Measurements from ENCODE around the gene CECR2. TPM values are rescaled to one million over a fixed set of nuclear protein-coding genes. Genes with fewer than 3 reads are reported as not detected.

Gene CECR2
- total RNA-seq, 2 experiments from 2014 or later = not detected

DNA sequence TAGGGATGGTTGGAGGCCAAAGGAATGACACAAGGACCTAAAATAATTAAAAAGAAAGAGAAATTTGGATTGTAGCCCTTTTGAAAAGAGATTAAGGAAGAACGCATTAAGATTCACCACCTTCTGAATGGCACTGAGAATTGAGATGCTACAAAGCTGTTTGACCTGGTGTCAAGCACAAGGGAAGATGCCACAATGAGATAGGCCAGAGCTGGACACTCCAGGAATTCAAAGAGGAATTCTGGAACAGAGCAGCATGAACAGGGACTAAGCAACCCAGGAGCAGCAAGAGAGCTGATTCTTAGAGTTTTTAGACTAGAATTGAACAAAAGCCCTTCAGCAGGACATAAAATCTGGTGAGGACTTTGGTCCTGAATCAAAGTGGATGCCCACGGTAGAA lies 11.6 kb upstream of the CECR2 start:
- no peak overlapping the region for H3K27ac Mint-ChIP-seq
- peaks cover 11% of the 10 kb centered on the region for H3K27me3 Mint-ChIP-seq
- no peaks in the 10 kb centered on the region for H3K4me1 Mint-ChIP-seq (ENCODE audit: low read depth)
- intact Hi-C loops (cut with DNase I, micrococcal nuclease) = no loop called here
- DNase-seq (no peak), ATAC-seq (ENCODE audit: poor library complexity) (no peak)
- no peak overlapping the region for H3K4me3 Mint-ChIP-seq
- Histone ChIP-seq H3K27ac (ENCODE audit: low read depth in 1 of 2, low read length in 2 of 2) (no peak overlapping the region), H3K9me3 (ENCODE audit: control insufficient read depth in 1 of 2, insufficient read depth in 1 of 2, low read length in 2 of 2) (no peaks in the 10 kb centered on the region), H3K36me3 (ENCODE audit: insufficient read depth, low read length) (no peaks in the 10 kb centered on the region), H3K4me3 (ENCODE audit: low read length) (no peak overlapping the region), H3K4me1 (ENCODE audit: insufficient read depth, low read length) (no peaks in the 10 kb centered on the region), H3K27me3 (ENCODE audit: control insufficient read depth in 1 of 2, insufficient read depth in 2 of 2, low read length in 2 of 2) (no peaks in the 10 kb centered on the region)
- POLR2A ChIA-PET = no interaction called here
- H3K36me3 Mint-ChIP-seq (ENCODE audit: low read depth) = no peaks in the 10 kb centered on the region
- TF ChIP-seq, protein P1, sequence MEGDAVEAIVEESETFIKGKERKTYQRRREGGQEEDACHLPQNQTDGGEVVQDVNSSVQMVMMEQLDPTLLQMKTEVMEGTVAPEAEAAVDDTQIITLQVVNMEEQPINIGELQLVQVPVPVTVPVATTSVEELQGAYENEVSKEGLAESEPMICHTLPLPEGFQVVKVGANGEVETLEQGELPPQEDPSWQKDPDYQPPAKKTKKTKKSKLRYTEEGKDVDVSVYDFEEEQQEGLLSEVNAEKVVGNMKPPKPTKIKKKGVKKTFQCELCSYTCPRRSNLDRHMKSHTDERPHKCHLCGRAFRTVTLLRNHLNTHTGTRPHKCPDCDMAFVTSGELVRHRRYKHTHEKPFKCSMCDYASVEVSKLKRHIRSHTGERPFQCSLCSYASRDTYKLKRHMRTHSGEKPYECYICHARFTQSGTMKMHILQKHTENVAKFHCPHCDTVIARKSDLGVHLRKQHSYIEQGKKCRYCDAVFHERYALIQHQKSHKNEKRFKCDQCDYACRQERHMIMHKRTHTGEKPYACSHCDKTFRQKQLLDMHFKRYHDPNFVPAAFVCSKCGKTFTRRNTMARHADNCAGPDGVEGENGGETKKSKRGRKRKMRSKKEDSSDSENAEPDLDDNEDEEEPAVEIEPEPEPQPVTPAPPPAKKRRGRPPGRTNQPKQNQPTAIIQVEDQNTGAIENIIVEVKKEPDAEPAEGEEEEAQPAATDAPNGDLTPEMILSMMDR (IDR thresholded peaks at IDR 0.05) = no peak
- CTCF ChIA-PET = interaction anchor here (1.6 kb wide), 1 partner anchor 19 kb away, joined by 3 read pairs; no protein-coding TSS in a partner anchor
- H3K9me3 Mint-ChIP-seq = no peaks in the 10 kb centered on the region

DNA sequence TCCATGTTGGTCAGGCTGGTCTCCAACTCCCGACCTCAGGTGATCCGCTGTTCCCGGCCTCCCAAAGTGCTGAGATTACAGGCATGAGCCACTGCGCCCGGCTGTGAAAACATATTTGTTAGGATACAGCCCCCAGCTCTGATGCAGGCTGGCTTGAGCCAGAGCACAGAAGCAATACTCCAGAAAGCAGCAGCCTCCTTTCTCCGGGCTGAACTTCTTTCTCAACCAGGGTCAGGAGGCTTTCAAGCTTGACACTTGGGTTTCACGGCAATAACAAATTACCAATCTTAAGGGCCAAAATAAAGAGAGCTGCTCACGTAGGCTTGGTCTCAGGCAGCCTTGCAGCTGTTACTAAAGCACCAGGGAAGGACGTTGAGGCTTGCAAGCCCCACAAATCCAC lies 10.8 kb upstream of the CECR2 start:
- Mint-ChIP-seq H3K36me3 (ENCODE audit: low read depth) (no peaks in the 10 kb centered on the region), H3K4me3 (no peak overlapping the region)
- CTCF ChIA-PET = interaction anchor here (1.6 kb wide), 1 partner anchor 19 kb away, joined by 3 read pairs; no protein-coding TSS in a partner anchor

DNA sequence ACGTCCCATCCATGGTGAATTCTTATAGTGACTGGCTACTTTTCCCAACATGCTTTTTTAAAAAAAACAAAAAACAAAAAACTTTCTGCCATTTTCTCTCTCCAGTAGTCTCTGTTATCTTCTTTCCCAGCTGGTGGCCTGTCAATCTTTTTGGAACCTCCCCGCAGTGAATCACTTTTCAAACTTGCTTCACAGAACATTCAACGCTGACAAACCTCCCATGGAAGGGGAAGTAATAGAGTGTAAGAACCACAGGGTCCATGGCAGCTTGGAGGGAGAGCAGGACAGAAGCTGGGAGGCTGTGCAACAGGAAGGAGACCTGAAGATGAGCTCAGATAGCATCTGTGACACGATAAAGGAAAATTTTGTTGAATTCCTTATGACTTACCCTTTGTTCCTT lies 9.8 kb upstream of the CECR2 start:
- H3K4me1 Mint-ChIP-seq (ENCODE audit: low read depth) = no peaks in the 10 kb centered on the region
- no peak overlapping the region for H3K4me3 ChIP-seq (ENCODE audit: low read length)
- no peaks in the 10 kb centered on the region for H3K4me1 ChIP-seq (ENCODE audit: insufficient read depth, low read length)
- H3K27ac Mint-ChIP-seq = no peak overlapping the region
- peaks cover 0 to 5% of the 10 kb centered on the region in 2 experiments for H3K27me3 ChIP-seq (ENCODE audit: control insufficient read depth in 1 of 2, insufficient read depth in 2 of 2, low read length in 2 of 2)
- ChIA-PET CTCF (no interaction called here), POLR2A (no interaction called here)
- no peak overlapping the region for H3K4me3 Mint-ChIP-seq
- intact Hi-C loops (cut with DNase I, micrococcal nuclease) = no loop called here
- TF ChIP-seq, protein P1 (IDR thresholded peaks at IDR 0.05) = no peak
- ATAC-seq (ENCODE audit: poor library complexity) (no peak), DNase-seq (no peak)
- no peaks in the 10 kb centered on the region for H3K36me3 ChIP-seq (ENCODE audit: insufficient read depth, low read length)
- H3K36me3 Mint-ChIP-seq (ENCODE audit: low read depth) = no peaks in the 10 kb centered on the region
- no peaks in the 10 kb centered on the region for H3K9me3 Mint-ChIP-seq
- no peak overlapping the region for H3K27ac ChIP-seq (ENCODE audit: low read depth in 1 of 2, low read length in 2 of 2)
- no peaks in the 10 kb centered on the region for H3K9me3 ChIP-seq (ENCODE audit: control insufficient read depth in 1 of 2, insufficient read depth in 1 of 2, low read length in 2 of 2)
- H3K27me3 Mint-ChIP-seq = peaks cover 18% of the 10 kb centered on the region

More for the DNA sequence above, 10.8 kb upstream of the CECR2 start:
- Mint-ChIP-seq H3K4me1 (ENCODE audit: low read depth) (no peaks in the 10 kb centered on the region), H3K27me3 (peaks cover 15% of the 10 kb centered on the region), H3K9me3 (no peaks in the 10 kb centered on the region), H3K27ac (no peak overlapping the region)
- POLR2A ChIA-PET = no interaction called here
- H3K27ac ChIP-seq (ENCODE audit: low read depth in 1 of 2, low read length in 2 of 2) = no peak overlapping the region
- H3K27me3 ChIP-seq (ENCODE audit: control insufficient read depth in 1 of 2, insufficient read depth in 2 of 2, low read length in 2 of 2) = peaks cover 0 to under 1% of the 10 kb centered on the region in 2 experiments
- H3K9me3 ChIP-seq (ENCODE audit: control insufficient read depth in 1 of 2, insufficient read depth in 1 of 2, low read length in 2 of 2) = no peaks in the 10 kb centered on the region
- TF ChIP-seq, protein P1 (IDR thresholded peaks at IDR 0.05) = no peak
- H3K4me1 ChIP-seq (ENCODE audit: insufficient read depth, low read length) = no peaks in the 10 kb centered on the region
- no peaks in the 10 kb centered on the region for H3K36me3 ChIP-seq (ENCODE audit: insufficient read depth, low read length)
- intact Hi-C loops (cut with DNase I, micrococcal nuclease) = no loop called here
- ATAC-seq (ENCODE audit: poor library complexity) = no peak
- DNase-seq = no peak
- H3K4me3 ChIP-seq (ENCODE audit: low read length) = no peak overlapping the region

Data from CD4-positive, alpha-beta T cell (primary cell).